ENCODE results near the gene ARMH1.

The ARMH1 gene

DNA sequence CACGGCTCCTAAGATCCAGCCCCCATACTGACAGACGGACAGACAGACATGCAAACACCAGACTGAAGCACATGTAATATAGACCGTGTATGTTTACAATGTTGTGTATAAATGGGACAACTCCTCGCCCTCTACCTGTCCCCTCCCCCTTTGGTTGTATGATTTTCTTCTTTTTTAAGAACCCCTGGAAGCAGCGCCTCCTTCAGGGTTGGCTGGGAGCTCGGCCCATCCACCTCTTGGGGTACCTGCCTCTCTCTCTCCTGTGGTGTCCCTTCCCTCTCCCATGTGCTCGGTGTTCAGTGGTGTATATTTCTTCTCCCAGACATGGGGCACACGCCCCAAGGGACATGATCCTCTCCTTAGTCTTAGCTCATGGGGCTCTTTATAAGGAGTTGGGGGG, 23.4 kb upstream of the ARMH1 start:
- no peaks in the 10 kb centered on the region for H3K9me3 ChIP-seq (ENCODE audit: control insufficient read depth, insufficient read depth, low read depth, low read length)
- TF ChIP-seq KLF16 (tag by site-specific recombination; IDR thresholded peaks at IDR 0.05) (no peak), ZNF555 (tag by site-specific recombination; conservative IDR thresholded peaks at IDR 0.05) (no peak), ELK4 (IDR thresholded peaks at IDR 0.05; ENCODE audit: borderline replicate concordance, low read depth, low read length) (no peak), ZIC2 (tag by site-specific recombination; IDR thresholded peaks at IDR 0.05) (no peak), SCRT1 (tag by site-specific recombination; IDR thresholded peaks at IDR 0.05; ENCODE audit: borderline replicate concordance) (no peak)
- TF ChIP-seq, protein P1, sequence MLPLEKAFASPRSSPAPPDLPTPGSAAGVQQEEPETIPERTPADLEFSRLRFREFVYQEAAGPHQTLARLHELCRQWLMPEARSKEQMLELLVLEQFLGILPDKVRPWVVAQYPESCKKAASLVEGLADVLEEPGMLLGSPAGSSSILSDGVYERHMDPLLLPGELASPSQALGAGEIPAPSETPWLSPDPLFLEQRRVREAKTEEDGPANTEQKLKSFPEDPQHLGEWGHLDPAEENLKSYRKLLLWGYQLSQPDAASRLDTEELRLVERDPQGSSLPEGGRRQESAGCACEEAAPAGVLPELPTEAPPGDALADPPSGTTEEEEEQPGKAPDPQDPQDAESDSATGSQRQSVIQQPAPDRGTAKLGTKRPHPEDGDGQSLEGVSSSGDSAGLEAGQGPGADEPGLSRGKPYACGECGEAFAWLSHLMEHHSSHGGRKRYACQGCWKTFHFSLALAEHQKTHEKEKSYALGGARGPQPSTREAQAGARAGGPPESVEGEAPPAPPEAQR (tag by site-specific recombination; IDR thresholded peaks at IDR 0.05), result no peak
- POLR2A ChIA-PET, result interaction anchor here (0.7 to 3.1 kb wide), 5 partner anchors 17 to 314 kb away, joined by 3 to 21 read pairs (median 6); partner anchors contain the start of genes ARMH1 and TMEM53
- CTCF ChIA-PET, result interaction anchor here (0.5 to 4.4 kb wide), 13 partner anchors 19 to 434 kb away, joined by 3 to 85 read pairs (median 7); no protein-coding TSS in a partner anchor
- H3K36me3 ChIP-seq (ENCODE audit: control insufficient read depth in 2 of 2, insufficient read depth in 1 of 2, low read length in 2 of 2), result peaks cover 0 to 69% of the 10 kb centered on the region in 2 experiments; a peak in 1 of 3 replicates
- no peaks in the 10 kb centered on the region for H3K4me1 ChIP-seq (ENCODE audit: control insufficient read depth, insufficient read depth, low read length)
- H3K4me3 ChIP-seq (ENCODE audit: low read depth, low read length), result no peak overlapping the region
- no peak overlapping the region for H3K27ac ChIP-seq (ENCODE audit: extremely low read depth, low read depth, low read length)

GRCh38 chr1:44652445-44653106, 21.9 kb upstream of the ARMH1 start:
- Histone ChIP-seq H3K4me1 (ENCODE audit: control insufficient read depth, insufficient read depth, low read length) (no peaks in the 10 kb centered on the region), H3K36me3 (ENCODE audit: control insufficient read depth in 2 of 2, insufficient read depth in 1 of 2, low read length in 2 of 2) (peaks cover 0 to 54% of the 10 kb centered on the region in 2 experiments; a peak in 1 of 3 replicates), H3K4me3 (ENCODE audit: low read depth, low read length) (no peak overlapping the region), H3K9me3 (ENCODE audit: control insufficient read depth, insufficient read depth, low read depth, low read length) (no peaks in the 10 kb centered on the region), H3K27ac (ENCODE audit: extremely low read depth, low read depth, low read length) (no peak overlapping the region)
- POLR2A ChIA-PET, result interaction anchor here (0.5 to 3.1 kb wide), 9 partner anchors 10 to 560 kb away, joined by 3 to 21 read pairs (median 3); partner anchors contain the start of genes ARMH1 and TMEM53
- CTCF ChIA-PET, result interaction anchor here (0.5 to 4.4 kb wide), 58 partner anchors 8 to 1886 kb away, joined by 3 to 85 read pairs (median 4); partner anchors contain the start of genes ARMH1, RNU5D-1 and TMEM53
- TF ChIP-seq ZNF624 (tag by site-specific recombination; IDR thresholded peaks at IDR 0.05), result no peak
- TF ChIP-seq, protein P2, sequence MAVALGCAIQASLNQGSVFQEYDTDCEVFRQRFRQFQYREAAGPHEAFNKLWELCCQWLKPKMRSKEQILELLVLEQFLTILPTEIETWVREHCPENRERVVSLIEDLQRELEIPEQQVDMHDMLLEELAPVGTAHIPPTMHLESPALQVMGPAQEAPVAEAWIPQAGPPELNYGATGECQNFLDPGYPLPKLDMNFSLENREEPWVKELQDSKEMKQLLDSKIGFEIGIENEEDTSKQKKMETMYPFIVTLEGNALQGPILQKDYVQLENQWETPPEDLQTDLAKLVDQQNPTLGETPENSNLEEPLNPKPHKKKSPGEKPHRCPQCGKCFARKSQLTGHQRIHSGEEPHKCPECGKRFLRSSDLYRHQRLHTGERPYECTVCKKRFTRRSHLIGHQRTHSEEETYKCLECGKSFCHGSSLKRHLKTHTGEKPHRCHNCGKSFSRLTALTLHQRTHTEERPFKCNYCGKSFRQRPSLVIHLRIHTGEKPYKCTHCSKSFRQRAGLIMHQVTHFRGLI (tag by site-specific recombination; IDR thresholded peaks at IDR 0.05), result no peak
- TF ChIP-seq KLF7 (tag by site-specific recombination; IDR thresholded peaks at IDR 0.05; ENCODE audit: borderline replicate concordance), result no peak
- TF ChIP-seq, protein P3, sequence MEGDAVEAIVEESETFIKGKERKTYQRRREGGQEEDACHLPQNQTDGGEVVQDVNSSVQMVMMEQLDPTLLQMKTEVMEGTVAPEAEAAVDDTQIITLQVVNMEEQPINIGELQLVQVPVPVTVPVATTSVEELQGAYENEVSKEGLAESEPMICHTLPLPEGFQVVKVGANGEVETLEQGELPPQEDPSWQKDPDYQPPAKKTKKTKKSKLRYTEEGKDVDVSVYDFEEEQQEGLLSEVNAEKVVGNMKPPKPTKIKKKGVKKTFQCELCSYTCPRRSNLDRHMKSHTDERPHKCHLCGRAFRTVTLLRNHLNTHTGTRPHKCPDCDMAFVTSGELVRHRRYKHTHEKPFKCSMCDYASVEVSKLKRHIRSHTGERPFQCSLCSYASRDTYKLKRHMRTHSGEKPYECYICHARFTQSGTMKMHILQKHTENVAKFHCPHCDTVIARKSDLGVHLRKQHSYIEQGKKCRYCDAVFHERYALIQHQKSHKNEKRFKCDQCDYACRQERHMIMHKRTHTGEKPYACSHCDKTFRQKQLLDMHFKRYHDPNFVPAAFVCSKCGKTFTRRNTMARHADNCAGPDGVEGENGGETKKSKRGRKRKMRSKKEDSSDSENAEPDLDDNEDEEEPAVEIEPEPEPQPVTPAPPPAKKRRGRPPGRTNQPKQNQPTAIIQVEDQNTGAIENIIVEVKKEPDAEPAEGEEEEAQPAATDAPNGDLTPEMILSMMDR (tag by site-specific recombination; IDR thresholded peaks at IDR 0.05), result peak; percentile 93
- TF ChIP-seq PRDM2 (tag by site-specific recombination; IDR thresholded peaks at IDR 0.05; ENCODE audit: borderline replicate concordance), result no peak
- TF ChIP-seq ZNF133 (tag by site-specific recombination; IDR thresholded peaks at IDR 0.05), result no peak
- TF ChIP-seq IKZF3 (tag by site-specific recombination; IDR thresholded peaks at IDR 0.05), result no peak
- TF ChIP-seq, protein P4, sequence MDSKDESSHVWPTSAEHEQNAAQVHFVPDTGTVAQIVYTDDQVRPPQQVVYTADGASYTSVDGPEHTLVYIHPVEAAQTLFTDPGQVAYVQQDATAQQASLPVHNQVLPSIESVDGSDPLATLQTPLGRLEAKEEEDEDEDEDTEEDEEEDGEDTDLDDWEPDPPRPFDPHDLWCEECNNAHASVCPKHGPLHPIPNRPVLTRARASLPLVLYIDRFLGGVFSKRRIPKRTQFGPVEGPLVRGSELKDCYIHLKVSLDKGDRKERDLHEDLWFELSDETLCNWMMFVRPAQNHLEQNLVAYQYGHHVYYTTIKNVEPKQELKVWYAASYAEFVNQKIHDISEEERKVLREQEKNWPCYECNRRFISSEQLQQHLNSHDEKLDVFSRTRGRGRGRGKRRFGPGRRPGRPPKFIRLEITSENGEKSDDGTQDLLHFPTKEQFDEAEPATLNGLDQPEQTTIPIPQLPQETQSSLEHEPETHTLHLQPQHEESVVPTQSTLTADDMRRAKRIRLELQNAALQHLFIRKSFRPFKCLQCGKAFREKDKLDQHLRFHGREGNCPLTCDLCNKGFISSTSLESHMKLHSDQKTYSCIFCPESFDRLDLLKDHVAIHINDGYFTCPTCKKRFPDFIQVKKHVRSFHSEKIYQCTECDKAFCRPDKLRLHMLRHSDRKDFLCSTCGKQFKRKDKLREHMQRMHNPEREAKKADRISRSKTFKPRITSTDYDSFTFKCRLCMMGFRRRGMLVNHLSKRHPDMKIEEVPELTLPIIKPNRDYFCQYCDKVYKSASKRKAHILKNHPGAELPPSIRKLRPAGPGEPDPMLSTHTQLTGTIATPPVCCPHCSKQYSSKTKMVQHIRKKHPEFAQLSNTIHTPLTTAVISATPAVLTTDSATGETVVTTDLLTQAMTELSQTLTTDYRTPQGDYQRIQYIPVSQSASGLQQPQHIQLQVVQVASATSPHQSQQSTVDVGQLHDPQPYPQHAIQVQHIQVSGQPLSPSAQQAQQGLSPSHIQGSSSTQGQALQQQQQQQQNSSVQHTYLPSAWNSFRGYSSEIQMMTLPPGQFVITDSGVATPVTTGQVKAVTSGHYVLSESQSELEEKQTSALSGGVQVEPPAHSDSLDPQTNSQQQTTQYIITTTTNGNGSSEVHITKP (tag by site-specific recombination; IDR thresholded peaks at IDR 0.05), result 0 out of 2 replicates have a peak, but pooled peaks have one; percentile 6
- TF ChIP-seq ZNF510 (tag by site-specific recombination; IDR thresholded peaks at IDR 0.05; ENCODE audit: insufficient replicate concordance), result no peak

All from HEK293 (cell line).